ENCODE results near the gene ANO3.
"Not testable (repeated sequence)": the region's sequence is repeated elsewhere in the genome, so short reads cannot be mapped to it uniquely, and the experiment has no call there.

The ANO3 gene
- 0 reads per million in 4 donors for total RNA-seq

- DNase-seq: peak in 1 of 5 donors; percentile 2
Observed at GRCh38 chr11:26331911-26332571, at the start of gene ANO3. Gene ANO3, plus strand, starts transcription at chr11:26332130. Its CDS starts 146 bp downstream, at chr11:26332276.

GRCh38 chr11:26283852-26284408, 48.0 kb upstream of the ANO3 start:
- DNase-seq: no peak

DNA sequence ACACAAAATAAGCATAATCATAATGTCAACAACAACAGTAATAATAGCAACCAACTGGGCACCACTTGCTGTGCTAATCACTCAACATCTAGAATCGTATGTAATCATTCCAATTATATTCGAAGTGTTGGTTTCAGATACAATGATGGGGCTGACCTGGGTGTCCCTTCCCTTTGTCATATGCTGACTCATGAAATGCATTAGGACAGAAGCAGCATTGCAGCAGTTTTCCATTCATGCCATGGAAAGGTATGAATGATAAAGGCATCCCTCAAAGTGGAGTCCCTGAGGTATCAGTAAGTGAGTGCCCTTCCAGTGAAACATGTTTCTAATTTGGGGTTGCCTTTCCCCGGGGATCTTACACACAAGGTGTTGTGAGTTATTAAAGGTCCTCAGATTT, 46.3 kb upstream of the ANO3 start:
- DNase-seq: no peak

- no peak for DNase-seq
Observed at GRCh38 chr11:26286472-26287066, 45.4 kb upstream of the ANO3 start.

- DNase-seq: no peak
Observed at GRCh38 chr11:26287067-26287518, 44.8 kb upstream of the ANO3 start.

- peak in 1 of 5 donors; percentile 8 for DNase-seq
Observed at GRCh38 chr11:26297189-26297975, 34.5 kb upstream of the ANO3 start.

DNA sequence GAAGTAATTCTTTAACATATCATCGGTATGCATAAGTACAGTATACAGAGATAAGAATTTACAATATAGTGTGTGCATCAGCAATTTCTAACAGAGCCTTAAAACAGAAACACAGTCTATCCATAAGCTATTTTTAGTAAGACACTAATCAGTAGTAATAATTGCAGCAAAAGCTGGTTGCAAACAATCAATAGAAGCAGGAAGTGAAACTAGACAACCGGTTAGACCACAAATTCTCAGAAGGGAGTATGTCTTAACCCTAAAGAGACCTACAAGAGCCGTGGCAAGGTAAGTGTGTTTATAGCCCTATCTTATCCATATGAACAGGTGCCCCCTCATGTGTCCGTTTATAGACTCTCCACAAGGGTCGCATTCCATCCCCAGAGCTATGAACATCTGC, 15.6 kb upstream of the ANO3 start:
- DNase-seq: not testable (repeated sequence)

- DNase-seq: no peak
Observed at GRCh38 chr11:26319906-26320305, 12.0 kb upstream of the ANO3 start.

GRCh38 chr11:26321516-26321915, 10.4 kb upstream of the ANO3 start:
- DNase-seq: no peak

DNA sequence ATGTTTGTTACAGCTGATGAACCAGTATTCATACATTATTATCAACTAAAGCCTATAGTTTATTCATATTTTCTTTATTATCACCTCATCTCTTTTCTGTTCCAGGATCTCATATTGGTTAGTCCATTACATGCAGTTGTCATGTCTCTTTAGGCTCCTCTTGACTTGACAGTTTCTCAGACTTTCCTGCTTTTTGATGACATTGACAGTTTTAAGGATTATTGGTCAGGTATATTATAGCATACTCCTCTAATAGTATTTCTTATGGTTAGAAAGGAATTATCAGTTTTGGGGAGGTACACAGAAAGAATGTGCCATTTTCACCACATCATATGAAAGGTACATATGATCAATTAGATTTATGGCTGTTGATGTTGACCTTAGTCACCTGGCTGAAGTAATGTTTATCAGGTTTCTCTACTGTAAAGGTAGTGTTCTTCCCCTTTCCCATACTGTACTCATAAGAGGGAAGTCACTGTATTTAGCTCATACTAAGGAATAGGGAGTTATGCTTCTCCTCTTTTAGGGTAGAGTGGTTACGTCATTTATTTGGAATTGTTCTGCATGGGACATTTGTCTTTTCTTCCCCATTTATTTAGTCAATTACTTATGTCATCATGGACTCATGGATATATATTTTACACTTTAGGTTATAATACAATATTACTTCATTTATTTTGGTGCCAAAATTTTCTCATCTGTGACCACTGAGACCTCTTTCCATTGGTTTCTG, 9.4 kb upstream of the ANO3 start:
- DNase-seq: no peak

DNA sequence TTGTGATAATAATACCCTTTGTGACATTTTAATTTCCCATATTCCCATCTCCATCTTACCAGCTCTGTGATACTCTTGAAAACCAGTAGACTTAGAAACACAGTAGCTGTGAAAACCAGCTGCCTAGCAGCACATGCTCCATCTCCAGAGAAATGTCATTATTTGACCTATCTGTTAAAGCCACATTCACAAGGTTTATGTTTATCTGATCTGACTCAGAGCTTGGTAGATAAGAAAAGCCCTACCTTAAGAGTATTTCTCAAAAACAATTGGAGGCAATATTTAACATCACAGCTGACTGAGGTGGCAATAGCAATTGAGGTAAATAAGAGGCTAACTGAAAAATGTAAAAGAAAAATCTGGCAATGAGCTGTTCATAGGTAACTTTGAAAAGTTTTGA, 8.1 kb upstream of the ANO3 start:
- DNase-seq: no peak

- no peak for DNase-seq
Observed at GRCh38 chr11:26324270-26324669, 7.7 kb upstream of the ANO3 start.

- no peak for DNase-seq
Observed at GRCh38 chr11:26326793-26327400, 5.0 kb upstream of the ANO3 start.

- DNase-seq: no peak
Observed at GRCh38 chr11:26329206-26329605, 2.7 kb upstream of the ANO3 start.

- no peak for DNase-seq
Observed at GRCh38 chr11:26330262-26330661, 1.7 kb upstream of the ANO3 start.

- DNase-seq: no peak
Observed at GRCh38 chr11:26332572-26332915, 614 bp downstream of the ANO3 start.

DNA sequence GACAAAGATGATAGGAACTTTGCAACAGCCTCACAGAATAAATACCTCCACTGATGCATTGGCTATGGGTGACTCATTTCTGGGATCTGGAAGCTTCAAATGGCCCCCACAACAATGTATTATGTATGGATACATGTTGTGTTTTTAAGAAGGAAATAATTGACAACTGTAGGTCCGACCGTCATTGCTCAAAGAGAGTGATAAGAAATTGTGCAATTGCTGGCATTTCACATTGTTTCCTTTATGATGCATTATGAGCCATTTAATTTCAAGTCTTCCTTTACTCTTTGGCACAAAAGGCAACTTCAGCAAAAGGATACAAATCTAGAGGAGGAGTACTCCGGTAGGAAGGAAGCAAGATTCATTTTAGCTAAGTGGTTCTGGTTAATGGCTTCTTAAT, 2.0 kb downstream of the ANO3 start:
- no peak for DNase-seq

GRCh38 chr11:26335903-26336302, 4.0 kb downstream of the ANO3 start:
- no peak for DNase-seq

GRCh38 chr11:26344647-26345046, 12.7 kb downstream of the ANO3 start:
- DNase-seq: no peak

DNA sequence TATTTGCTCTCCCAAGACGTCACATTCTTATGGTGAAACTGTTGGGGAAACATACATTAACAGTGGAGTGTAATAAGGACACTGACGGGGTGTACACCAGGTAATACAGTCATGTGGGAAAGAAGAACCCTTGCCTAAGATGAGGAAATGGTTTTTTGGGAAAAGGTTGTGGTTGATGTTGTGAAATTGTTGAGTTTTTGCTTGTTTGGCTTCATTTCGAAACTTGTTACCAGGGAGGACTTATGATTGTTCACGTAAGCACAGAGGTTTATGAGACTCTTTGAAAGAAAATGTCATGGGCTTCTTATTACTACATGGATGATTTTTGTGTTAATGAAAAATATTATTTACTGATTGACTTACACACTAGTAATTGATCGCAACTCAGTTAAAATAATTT, 16.8 kb downstream of the ANO3 start:
- DNase-seq: no peak

GRCh38 chr11:26350002-26350401, 18.1 kb downstream of the ANO3 start:
- DNase-seq: no peak

- DNase-seq: no peak
Observed at GRCh38 chr11:26353010-26353409, 21.1 kb downstream of the ANO3 start.
